Left colon (tissue), 2 donors: ENCODE results near the gene FAM185A. TPM values are rescaled to one million over a fixed set of nuclear protein-coding genes. Genes with fewer than 3 reads are reported as not detected.
"Not testable (repeated sequence)": the region's sequence is repeated elsewhere in the genome, so short reads cannot be mapped to it uniquely, and the experiment has no call there.

Experiments used
- ATAC-seq: fragments of 200-7000 bp; cut with Tn5 transposase; one replicate; pipeline ENCODE4 v1.9.1; 2020; ENCODE audit warnings: mild to moderate bottlenecking, moderate library complexity
- DNase-seq, 2 donors: peaks; one replicate each; pipeline ENCODE4 v3.0.0-alpha.2; 2020
- intact Hi-C, 2 donors: fragments of 100-400 bp; cut with DNase I in 1 of 2; cut with micrococcal nuclease in 1 of 2; formaldehyde crosslinking; loops; one replicate each; pipeline versions ENCODE4 v1.11.2 to v1.14.0; 2022; cut with DNase I, micrococcal nuclease
- long read RNA-seq: library from polyadenylated mRNA; unstranded; transcript quantifications from one replicate; pipeline ENCODE4 v2.0.0, GENCODE V29; 2021
- total RNA-seq, 2 donors: library from RNA; stranded (reverse); fragmentation: NEBNext Ultra II Directional; extraction: Animal tissue kit (Norgen Biotek cat#: 25700); gene quantifications; one replicate each; pipeline ENCODE4 v1.2.1, GENCODE V29; 2021
- donor health status: DM: no; HTN: no; CAD: no.
- donor health status: DM: yes; HTN: yes; CAD: no.

FAM185A gene
- 10 to 100 TPM; 10.1 to 10.4 TPM for total RNA-seq
- long read RNA-seq, transcript FAM185A-202 (8 exons, 1,179 nt): major isoform, 8 of 13 reads
- long read RNA-seq, partial matches to known transcripts: 0 of 13 reads
- long read RNA-seq, other reads (novel, unspliced or antisense): 5 of 13 reads

GRCh38 chr7:102748605-102749444, at the start of gene FAM185A:
Gene FAM185A (plus strand): TSS chr7:102748999. CDS start chr7:102749208, 209 bp downstream.
- peak; percentile 96 for ATAC-seq
- peak; percentile 95 to 99 for DNase-seq
- intact Hi-C loops: not testable (repeated sequence)

- ATAC-seq, DNase-seq, intact Hi-C loops: not testable (repeated sequence)
These were observed 35.6 kb upstream of the FAM185A start for GRCh38 chr7:102713011-102713690.

GRCh38 chr7:102713691-102714080, 35.1 kb upstream of the FAM185A start:
- DNase-seq, ATAC-seq, intact Hi-C loops: not testable (repeated sequence)

DNA sequence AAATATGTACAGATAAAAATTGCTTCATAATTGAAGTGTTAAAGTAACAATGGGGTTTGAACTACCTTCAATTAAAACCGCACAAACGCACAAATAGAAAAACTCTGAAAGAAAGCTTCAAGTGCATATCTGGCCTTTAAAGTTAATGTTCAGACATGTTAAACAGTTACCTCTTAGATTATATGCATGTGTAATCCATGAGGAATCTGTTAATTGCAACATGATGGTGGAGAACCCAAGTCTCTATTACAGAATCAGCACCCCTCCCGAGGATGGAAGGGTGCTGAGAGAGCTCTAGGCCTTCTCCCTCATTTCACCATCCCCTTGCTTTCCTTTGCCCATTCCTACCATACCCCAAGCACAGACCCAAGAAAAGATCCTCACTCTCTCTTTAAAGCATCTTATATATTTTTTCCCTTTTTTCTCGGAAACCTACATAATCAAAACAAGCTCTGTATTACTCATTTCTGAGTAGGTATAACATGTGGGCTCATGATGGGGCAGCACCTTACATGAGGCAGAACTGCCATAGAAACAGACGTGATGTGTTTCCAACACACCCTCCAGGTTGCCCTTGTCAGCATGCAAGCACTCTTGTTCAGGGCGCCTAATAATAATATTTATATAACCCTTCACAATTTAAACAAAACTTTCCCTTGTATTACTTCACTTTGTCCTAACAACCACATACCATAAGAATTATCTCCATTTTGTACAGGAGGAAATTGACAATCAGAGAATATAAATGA, 33.9 kb upstream of the FAM185A start:
- DNase-seq, ATAC-seq, intact Hi-C loops: not testable (repeated sequence)

DNA sequence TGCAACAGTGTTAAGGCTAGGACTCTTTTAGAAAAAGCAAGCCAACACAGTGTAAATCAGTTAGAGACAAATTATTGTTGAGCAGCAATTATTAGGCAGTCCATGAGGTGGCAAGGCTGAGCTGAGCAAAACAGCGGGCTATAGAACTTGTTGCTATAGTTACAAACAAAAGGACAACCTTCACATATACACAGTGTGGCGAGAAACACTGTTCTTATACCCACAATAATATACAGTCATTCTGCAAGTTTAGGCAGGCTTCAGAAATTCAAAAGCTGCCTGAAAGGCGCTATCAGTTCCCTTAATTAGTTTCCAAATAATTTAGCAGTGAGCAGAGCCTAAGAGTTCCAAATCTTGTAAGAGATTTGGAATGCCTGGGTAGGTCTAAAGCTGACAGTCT, 33.1 kb upstream of the FAM185A start:
- DNase-seq, ATAC-seq, intact Hi-C loops: not testable (repeated sequence)

DNA sequence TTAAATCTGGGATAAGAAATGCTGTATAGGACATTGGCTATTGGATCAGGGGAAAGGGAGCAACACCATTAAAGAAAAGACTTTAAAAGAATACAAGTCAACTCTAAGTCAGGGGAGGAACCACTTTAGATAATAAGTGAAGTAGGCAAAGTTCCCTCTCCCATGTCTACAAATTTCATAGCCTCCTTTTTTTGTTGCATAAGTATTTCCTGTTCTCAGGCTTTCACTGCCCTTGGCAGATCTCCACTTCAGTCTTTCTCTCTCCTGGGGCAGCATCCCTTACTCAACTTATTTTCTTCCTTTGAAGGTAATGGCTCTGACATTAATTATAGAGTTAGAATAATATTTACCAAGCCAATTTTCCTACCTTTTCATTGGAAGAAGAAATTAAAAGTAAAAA, 30.3 kb upstream of the FAM185A start:
- intact Hi-C loops, DNase-seq, ATAC-seq: not testable (repeated sequence)

GRCh38 chr7:102726170-102726569, 22.6 kb upstream of the FAM185A start:
- DNase-seq, intact Hi-C loops, ATAC-seq: not testable (repeated sequence)

DNA sequence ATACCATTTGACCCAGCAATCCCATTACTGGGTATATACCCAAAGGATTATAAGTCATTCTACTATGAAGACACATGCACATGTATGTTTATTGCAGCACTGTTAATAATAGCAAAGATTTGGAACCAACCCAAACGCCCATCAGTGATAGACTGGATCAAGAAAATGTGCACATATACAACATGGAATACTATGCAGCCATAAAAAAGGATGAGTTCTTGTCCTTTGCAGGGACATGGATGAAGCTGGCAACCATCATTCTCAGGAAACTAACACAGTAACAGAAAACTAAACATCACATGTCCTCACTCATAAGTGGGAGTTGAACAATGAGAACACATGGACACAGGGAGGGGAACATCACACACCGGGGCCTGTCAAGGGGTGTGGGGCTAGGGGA, 19.1 kb upstream of the FAM185A start:
- intact Hi-C loops, DNase-seq, ATAC-seq: not testable (repeated sequence)

GRCh38 chr7:102730431-102730830, 18.4 kb upstream of the FAM185A start:
- DNase-seq, intact Hi-C loops, ATAC-seq: not testable (repeated sequence)

- ATAC-seq, intact Hi-C loops, DNase-seq: not testable (repeated sequence)
These were observed 6.6 kb upstream of the FAM185A start for GRCh38 chr7:102742002-102742771.

- DNase-seq, ATAC-seq, intact Hi-C loops: not testable (repeated sequence)
These were observed 4.9 kb upstream of the FAM185A start for GRCh38 chr7:102743861-102744260.

GRCh38 chr7:102745494-102746288, 3.1 kb upstream of the FAM185A start:
- ATAC-seq: not testable (repeated sequence)

DNA sequence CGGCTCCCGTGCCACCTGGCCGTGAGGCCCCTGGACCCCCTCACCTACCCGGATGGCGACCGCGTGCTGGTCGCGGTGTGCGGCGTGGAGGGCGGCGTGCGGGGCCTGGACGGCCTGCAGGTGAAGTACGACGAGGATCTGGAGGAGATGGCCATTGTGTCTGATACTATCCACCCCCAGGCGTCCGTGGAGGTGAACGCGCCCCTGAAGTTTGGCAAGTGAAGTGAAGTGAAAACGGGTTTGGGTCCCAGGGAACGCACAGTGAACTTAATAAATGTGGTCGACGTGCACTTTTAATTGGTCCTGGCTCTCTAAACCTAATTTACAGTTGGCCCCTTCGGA, 617 bp downstream of the FAM185A start:
- ATAC-seq: peak; percentile 41
- DNase-seq, intact Hi-C loops: not testable (repeated sequence)

More at GRCh38 chr7:102745494-102746288, 3.1 kb upstream of the FAM185A start:
- DNase-seq, intact Hi-C loops: not testable (repeated sequence)

GRCh38 chr7:102758227-102758626, 9.4 kb downstream of the FAM185A start:
- peak; percentile 34 for ATAC-seq
- intact Hi-C loops, DNase-seq: not testable (repeated sequence)

GRCh38 chr7:102759934-102760333, 11.1 kb downstream of the FAM185A start:
- DNase-seq, intact Hi-C loops, ATAC-seq: not testable (repeated sequence)

DNA sequence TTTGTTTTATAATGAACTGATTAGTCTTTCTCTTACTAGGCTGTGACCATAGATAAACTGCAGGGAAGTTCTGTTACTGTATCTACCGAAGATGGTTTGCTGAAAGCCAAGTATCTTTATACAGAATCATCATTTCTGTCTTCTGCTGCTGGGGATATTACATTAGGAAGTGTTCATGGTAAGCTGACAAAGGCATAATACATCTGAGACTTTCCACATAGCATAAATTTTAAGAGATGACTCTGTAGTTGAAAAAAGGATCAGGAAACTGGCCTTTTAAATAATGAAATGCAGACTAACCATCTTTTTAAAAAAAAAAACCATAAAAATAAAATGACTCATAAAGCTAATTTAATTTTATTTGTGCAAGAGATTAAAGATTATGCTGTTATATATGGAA, 12.4 kb downstream of the FAM185A start:
- intact Hi-C loops, ATAC-seq: not testable (repeated sequence)

DNA sequence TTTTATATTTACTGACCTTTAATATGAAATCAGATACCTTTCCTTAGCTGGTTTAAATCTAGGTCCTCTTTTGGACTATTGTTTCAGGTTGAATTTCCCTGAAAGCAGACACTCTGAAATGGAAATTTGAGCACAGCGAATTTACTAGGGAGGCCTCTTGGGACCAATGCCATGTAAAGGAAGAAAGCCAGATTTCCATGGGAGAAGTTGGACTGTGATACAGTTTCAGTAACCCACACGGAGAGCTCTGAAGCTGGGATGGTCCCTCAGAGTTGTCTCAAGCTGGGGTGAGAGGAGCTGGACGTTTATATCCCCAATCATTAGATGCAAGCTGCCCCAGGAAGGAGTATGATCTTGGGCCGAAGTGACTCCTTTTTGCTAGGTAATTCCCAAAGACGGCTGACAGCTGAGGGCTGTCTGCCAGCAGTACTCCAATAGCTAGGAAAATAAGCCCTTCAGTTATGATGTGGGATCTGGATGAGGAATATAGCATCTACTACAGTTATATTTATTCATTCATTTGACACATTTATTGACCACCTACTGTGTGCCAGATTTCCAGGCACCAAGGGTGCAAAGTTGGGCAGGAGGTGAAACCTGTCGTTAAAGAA, 14.6 kb downstream of the FAM185A start:
- ATAC-seq, DNase-seq, intact Hi-C loops: not testable (repeated sequence)

More for the DNA sequence above, 12.4 kb downstream of the FAM185A start:
- DNase-seq: not testable (repeated sequence)
